GM21515 (cell line): ENCODE results near the gene NME3.

Source experiments
- ATAC-seq: cut with Tn5 transposase; IDR thresholded peaks from one replicate; pipeline ENCODE4 v1.9.1; 2021; ENCODE audit not compliant: unreplicated experiment

The NME3 gene

GRCh38 chr16:1794221-1794871 lies 23.0 kb upstream of the NME3 start:
- no peak for ATAC-seq

- ATAC-seq = no peak
Measured at GRCh38 chr16:1793578-1794220, 22.4 kb upstream of the NME3 start, which contains the start of gene IGFALS. IGFALS (minus strand) TSS chr16:1793705; CDS start chr16:1793652, 53 bp downstream.

- ATAC-seq = no peak
Measured at GRCh38 chr16:1792836-1793577, 21.7 kb upstream of the NME3 start.

- ATAC-seq = no peak
Measured at GRCh38 chr16:1791943-1792812, 20.8 kb upstream of the NME3 start.

- no peak for ATAC-seq
Measured at GRCh38 chr16:1791256-1791942, 20.1 kb upstream of the NME3 start.

- no peak for ATAC-seq
Measured at GRCh38 chr16:1790611-1791255, 19.4 kb upstream of the NME3 start.

- ATAC-seq = no peak
Measured at GRCh38 chr16:1790261-1790610, 18.9 kb upstream of the NME3 start.

GRCh38 chr16:1789643-1790045 lies 18.3 kb upstream of the NME3 start:
- ATAC-seq = no peak

- ATAC-seq = no peak
Measured at GRCh38 chr16:1788708-1789100, 17.4 kb upstream of the NME3 start.

GRCh38 chr16:1788095-1788707 lies 16.9 kb upstream of the NME3 start:
- no peak for ATAC-seq

- ATAC-seq = no peak
Measured at GRCh38 chr16:1787322-1788094, 16.2 kb upstream of the NME3 start.

- no peak for ATAC-seq
Measured at GRCh38 chr16:1787056-1787321, 15.6 kb upstream of the NME3 start.

- no peak for ATAC-seq
Measured at GRCh38 chr16:1786242-1787055, 15.1 kb upstream of the NME3 start.

- ATAC-seq = no peak
Measured at GRCh38 chr16:1785846-1786170, 14.5 kb upstream of the NME3 start.

GRCh38 chr16:1784977-1785845 lies 13.9 kb upstream of the NME3 start:
- ATAC-seq = no peak

- ATAC-seq = peak; percentile 81
Measured at GRCh38 chr16:1782408-1783264, 11.3 kb upstream of the NME3 start, which contains the start of the genes NUBP2 and SPSB3. NUBP2 (plus strand) TSS chr16:1782960; CDS start chr16:1783021, 61 bp downstream. SPSB3 (minus strand) TSS chr16:1782571; CDS start chr16:1781483, 1,088 bp downstream.
